HEK293 (cell line): ENCODE measurements around the gene PPP2R2D.

Source experiments
- CTCF ChIA-PET: fragments of 350-600 bp; formaldehyde crosslinking; extraction: SDS; loops from one replicate; lab custom pipeline; 2021; ENCODE audit warnings: antibody characterized with exemption; lab: Yijun Ruan, JAX
- POLR2A ChIA-PET: fragments of 300-600 bp; formaldehyde crosslinking; extraction: SDS; loops from one replicate; lab custom pipeline; 2020; ENCODE audit warnings: antibody characterized with exemption, inconsistent platforms; lab: Yijun Ruan, JAX
- H3K27ac ChIP-seq: fragments of 200-500 bp; sonication (Bioruptor generic); 2 replicates; pipeline ENCODE4 v1.5.1; 2014; ENCODE audit warnings: low read depth, low read length, control low read depth, inconsistent platforms; ENCODE audit errors: extremely low read depth
- H3K36me3 ChIP-seq, 2 experiments: fragments of 200-500 bp in 1 of 2; sonication (Bioruptor generic) in 1 of 2; 1 replicate in 1 of 2; 2 replicates in 1 of 2; pipeline ENCODE4 v1.5.1; 2014 to 2017; ENCODE audit warnings: inconsistent platforms in 2 of 2, low read length in 2 of 2; ENCODE audit not compliant: control insufficient read depth in 2 of 2, insufficient read depth in 1 of 2
- H3K4me1 ChIP-seq: fragments of 200-500 bp; sonication (Bioruptor generic); 2 replicates; pipeline ENCODE4 v1.5.1; 2014; ENCODE audit warnings: mild to moderate bottlenecking, low read length, inconsistent platforms; ENCODE audit not compliant: control insufficient read depth, insufficient read depth
- H3K4me3 ChIP-seq: 2 replicates; pipeline ENCODE4 v1.5.1; 2011; ENCODE audit warnings: low read depth, mild to moderate bottlenecking, control low read depth, low read length, moderate library complexity
- H3K9me3 ChIP-seq: fragments of 200-500 bp; sonication (Bioruptor generic); 2 replicates; pipeline ENCODE4 v1.5.1; 2014; ENCODE audit warnings: low read depth, low read length, inconsistent platforms; ENCODE audit not compliant: control insufficient read depth, insufficient read depth
- ATF2 ChIP-seq: fragments of 450-650 bp; formaldehyde crosslinking; IDR thresholded peaks from 2 replicates; pipeline ENCODE4 v1.5.1; 2016; ENCODE audit warnings: missing biosample characterization, missing genetic modification characterization, low read depth
- EGR2 ChIP-seq: fragments of 450-650 bp; formaldehyde crosslinking; IDR thresholded peaks from 2 replicates; pipeline ENCODE4 v1.5.1; 2016; ENCODE audit warnings: low read depth, missing biosample characterization, missing genetic modification characterization
- GLIS1 ChIP-seq: fragments of 450-650 bp; formaldehyde crosslinking; IDR thresholded peaks from 2 replicates; pipeline ENCODE4 v1.5.1; 2016; ENCODE audit warnings: missing biosample characterization, missing genetic modification characterization
- GLIS2 ChIP-seq: fragments of 450-650 bp; formaldehyde crosslinking; IDR thresholded peaks from 2 replicates; pipeline ENCODE4 v1.5.1; 2016; ENCODE audit warnings: missing biosample characterization, missing genetic modification characterization
- KLF9 ChIP-seq: fragments of 450-650 bp; formaldehyde crosslinking; IDR thresholded peaks from 2 replicates; pipeline ENCODE4 v1.5.1; 2016; ENCODE audit warnings: missing biosample characterization, missing genetic modification characterization, low read depth
- OSR2 ChIP-seq: fragments of 450-650 bp; formaldehyde crosslinking; IDR thresholded peaks from 2 replicates; pipeline ENCODE4 v1.5.1; 2016; ENCODE audit warnings: missing biosample characterization, missing genetic modification characterization
- PRDM10 ChIP-seq: fragments of 450-650 bp; formaldehyde crosslinking; IDR thresholded peaks from 2 replicates; pipeline ENCODE4 v1.5.1; 2016; ENCODE audit warnings: missing biosample characterization, missing genetic modification characterization
- SCRT2 ChIP-seq: fragments of 450-650 bp; formaldehyde crosslinking; IDR thresholded peaks from 2 replicates; pipeline ENCODE4 v1.5.1; 2016; ENCODE audit warnings: missing biosample characterization, missing genetic modification characterization
- SP2 ChIP-seq: fragments of 450-650 bp; formaldehyde crosslinking; IDR thresholded peaks from 2 replicates; pipeline ENCODE4 v1.5.1; 2016; ENCODE audit warnings: missing biosample characterization, missing genetic modification characterization
- TSHZ1 ChIP-seq: fragments of 450-650 bp; formaldehyde crosslinking; IDR thresholded peaks from 2 replicates; pipeline ENCODE4 v1.5.1; 2016; ENCODE audit warnings: missing biosample characterization, missing genetic modification characterization, borderline replicate concordance
- WT1 ChIP-seq: fragments of 450-650 bp; formaldehyde crosslinking; IDR thresholded peaks from 2 replicates; pipeline ENCODE4 v1.5.1; 2016; ENCODE audit warnings: missing biosample characterization, missing genetic modification characterization
- ZFHX2 ChIP-seq: fragments of 450-650 bp; formaldehyde crosslinking; conservative IDR thresholded peaks from 2 replicates; pipeline ENCODE4 v1.5.1; 2016; ENCODE audit warnings: missing biosample characterization, missing genetic modification characterization
- ZIC2 ChIP-seq: fragments of 450-650 bp; formaldehyde crosslinking; IDR thresholded peaks from 2 replicates; pipeline ENCODE4 v1.5.1; 2016; ENCODE audit warnings: missing biosample characterization, missing genetic modification characterization
- ZNF184 ChIP-seq: fragments of 450-650 bp; IDR thresholded peaks from 2 replicates; pipeline ENCODE4 v1.5.1; 2018; ENCODE audit warnings: missing biosample characterization, mild to moderate bottlenecking, missing genetic modification characterization
- ZNF248 ChIP-seq: fragments of 450-650 bp; formaldehyde crosslinking; IDR thresholded peaks from 2 replicates; pipeline ENCODE4 v1.5.1; 2017; ENCODE audit warnings: missing biosample characterization, missing genetic modification characterization
- ZNF280D ChIP-seq: fragments of 450-650 bp; formaldehyde crosslinking; IDR thresholded peaks from 2 replicates; pipeline ENCODE4 v1.5.1; 2016; ENCODE audit warnings: missing biosample characterization, missing genetic modification characterization
- ZNF423 ChIP-seq: fragments of 450-650 bp; formaldehyde crosslinking; IDR thresholded peaks from 2 replicates; pipeline ENCODE4 v1.5.1; 2016; ENCODE audit warnings: missing biosample characterization, missing genetic modification characterization
- ZNF513 ChIP-seq: fragments of 450-650 bp; IDR thresholded peaks from 2 replicates; pipeline ENCODE4 v1.5.1; 2018; ENCODE audit warnings: missing biosample characterization, missing genetic modification characterization
- ZNF514 ChIP-seq: fragments of 450-650 bp; formaldehyde crosslinking; IDR thresholded peaks from 2 replicates; pipeline ENCODE4 v1.5.1; 2016; ENCODE audit warnings: missing biosample characterization, missing genetic modification characterization
- ZNF600 ChIP-seq: fragments of 450-650 bp; formaldehyde crosslinking; IDR thresholded peaks from 2 replicates; pipeline ENCODE4 v1.5.1; 2016; ENCODE audit warnings: missing biosample characterization, missing genetic modification characterization
- ZNF623 ChIP-seq: fragments of 450-650 bp; formaldehyde crosslinking; IDR thresholded peaks from 2 replicates; pipeline ENCODE4 v1.5.1; 2016; ENCODE audit warnings: missing biosample characterization, missing genetic modification characterization
- ZNF624 ChIP-seq: fragments of 450-650 bp; formaldehyde crosslinking; IDR thresholded peaks from 2 replicates; pipeline ENCODE4 v1.5.1; 2017; ENCODE audit warnings: missing biosample characterization, missing genetic modification characterization

Gene PPP2R2D

GRCh38 chr10:131972474-131973071 lies 71.8 kb downstream of the PPP2R2D start:
- ChIA-PET POLR2A (no interaction called here), CTCF (interaction anchor here (0.6 to 1.6 kb wide), 2 partner anchors 9 to 51 kb away, joined by 3 to 6 read pairs; no protein-coding TSS in a partner anchor)
- H3K4me3 ChIP-seq: no peak overlapping the region
- peaks cover 4 to 47% of the 10 kb centered on the region in 2 experiments; a peak in 2 of 3 replicates for H3K36me3 ChIP-seq
- no peaks in the 10 kb centered on the region for H3K9me3 ChIP-seq
- no peak overlapping the region for H3K27ac ChIP-seq
- H3K4me1 ChIP-seq: peaks cover 6% of the 10 kb centered on the region; the same call in 1 of the 2 replicates
- TF ChIP-seq PRDM10 (tag by site-specific recombination) (peak; percentile 79), TSHZ1 (tag by site-specific recombination) (no peak), ZIC2 (peak; percentile 64), ZFHX2 (tag by site-specific recombination) (peak; percentile 83), ZNF514 (tag by site-specific recombination) (no peak), ZNF423 (tag by site-specific recombination) (0 out of 2 replicates have a peak, but pooled peaks have one; percentile 16), ZNF513 (tag by site-specific recombination) (no peak), ZNF248 (no peak), ZNF280D (tag by site-specific recombination) (no peak), SCRT2 (no peak), ZNF623 (tag by site-specific recombination) (no peak), KLF9 (tag by site-specific recombination) (no peak), WT1 (peak; percentile 76), SP2 (peak; percentile 58), ZNF184 (no peak), GLIS2 (tag by site-specific recombination) (peak; percentile 64; the same call in 1 of the 2 replicates), GLIS1 (tag by site-specific recombination) (peak; percentile 52; the same call in 1 of the 2 replicates), OSR2 (no peak), ATF2 (tag by site-specific recombination) (no peak), ZNF600 (tag by site-specific recombination) (peak; percentile 52), EGR2 (tag by site-specific recombination) (peak; percentile 83; the same call in 1 of the 2 replicates), ZNF624 (tag by site-specific recombination) (no peak)
